Mesodermal cell (in vitro differentiated cells): ENCODE measurements around the gene ITPR1.

ENCODE experiments used
- H3K27ac ChIP-seq: 2 replicates; pipeline ENCODE4 v1.7.0; 2013; ENCODE audit warnings: mild to moderate bottlenecking, low read depth, low read length, moderate library complexity; ENCODE audit not compliant: severe bottlenecking
- H3K36me3 ChIP-seq: 2 replicates; pipeline ENCODE4 v1.7.1; 2013; ENCODE audit warnings: mild to moderate bottlenecking, low read length, moderate library complexity; ENCODE audit not compliant: control insufficient read depth, insufficient read depth
- H3K4me1 ChIP-seq: one replicate; pipeline ENCODE4 v1.7.1; 2013; ENCODE audit warnings: mild to moderate bottlenecking, low read length; ENCODE audit not compliant: insufficient read depth, control insufficient read depth, poor library complexity, severe bottlenecking
- H3K4me3 ChIP-seq: 2 replicates; pipeline ENCODE4 v1.7.0; 2013; ENCODE audit warnings: low read length, control low read depth, mild to moderate bottlenecking; ENCODE audit not compliant: insufficient read depth, poor library complexity, severe bottlenecking; ENCODE audit errors: extremely low read depth
- H3K9me3 ChIP-seq: 2 replicates; pipeline ENCODE4 v1.7.1; 2013; ENCODE audit warnings: mild to moderate bottlenecking, low read length, moderate library complexity; ENCODE audit not compliant: control insufficient read depth
- WGBS, 2 experiments: methylation state at CpG; one replicate each; pipeline ENCODE4 v1.1.5; 2013; ENCODE audit warnings: missing lambda C conversion rate in 2 of 2; ENCODE audit not compliant: insufficient coverage in 2 of 2; 5-methylcytosine and 5-hydroxymethylcytosine counted together

Gene ITPR1

DNA sequence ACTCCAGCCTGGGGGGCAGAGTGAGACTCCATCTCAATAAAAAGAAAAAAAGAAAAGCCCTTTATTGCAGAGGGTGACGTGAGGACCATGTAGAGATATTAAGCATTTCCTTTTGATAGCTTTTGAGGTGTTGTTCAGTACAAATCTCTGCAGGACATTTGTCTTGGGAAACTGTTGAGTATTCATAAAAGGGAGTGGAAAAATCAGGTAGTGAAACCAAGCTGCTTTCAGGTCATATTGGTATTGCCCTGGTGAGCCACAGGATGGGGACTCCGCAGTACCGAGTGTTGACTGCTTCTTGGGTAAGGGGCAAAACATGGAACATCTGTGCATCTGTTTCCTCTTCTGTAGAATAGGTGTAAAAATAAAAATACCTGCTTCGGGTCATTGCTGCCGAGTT, 9.9 kb downstream of the ITPR1 start:
- Histone ChIP-seq H3K4me3 (no peak overlapping the region), H3K27ac (no peak overlapping the region), H3K36me3 (no peaks in the 10 kb centered on the region), H3K9me3 (no peaks in the 10 kb centered on the region), H3K4me1 (no peaks in the 10 kb centered on the region)
- WGBS, 2 experiments = 94 to 98% methylated on average over 4 to 5 of the region's 5 CpGs

DNA sequence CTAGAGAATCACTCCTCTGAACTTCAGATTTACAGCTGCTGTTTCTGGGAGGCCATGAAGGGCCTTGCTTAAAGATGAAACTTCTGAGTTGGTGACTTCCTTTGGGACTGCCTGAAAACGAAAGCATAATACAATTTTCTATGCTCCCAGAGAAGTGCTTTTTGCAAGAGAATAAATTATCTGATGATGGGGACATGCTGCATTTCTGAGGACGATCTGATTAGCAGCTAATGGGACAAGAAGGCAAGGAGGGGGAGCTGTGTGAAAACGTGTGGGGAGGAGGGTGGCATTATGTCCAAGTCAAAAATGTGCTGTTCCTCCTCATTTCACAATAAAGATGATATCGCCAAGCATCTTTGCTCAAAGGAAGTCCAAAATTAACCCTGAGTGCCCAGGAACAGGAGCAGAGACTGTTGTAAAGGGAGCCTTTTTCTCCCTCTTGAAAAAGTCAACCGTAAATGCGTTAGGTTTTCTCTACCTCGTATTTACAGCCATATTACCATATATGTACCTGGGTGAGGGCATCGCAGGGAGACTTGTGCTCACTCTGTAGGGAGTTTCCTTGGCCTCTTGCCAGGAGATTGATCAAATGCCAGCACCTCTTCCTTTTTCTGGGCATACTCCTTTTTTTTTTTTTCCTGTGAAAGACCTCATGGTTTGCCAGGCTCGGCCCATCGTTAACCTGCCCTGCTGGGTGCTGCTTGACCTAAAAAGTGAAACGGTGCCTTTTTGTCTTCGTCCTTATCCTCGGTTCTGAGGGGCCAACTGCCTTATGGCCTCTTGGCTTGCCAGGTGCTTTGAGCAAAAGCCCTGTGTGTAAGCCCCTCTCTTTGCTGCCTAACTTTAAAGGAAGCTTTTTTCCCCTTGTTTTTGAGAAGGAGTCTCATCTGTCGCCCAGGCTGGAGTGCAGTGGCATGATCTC, 11.5 kb downstream of the ITPR1 start:
- Histone ChIP-seq H3K27ac (no peak overlapping the region), H3K4me1 (no peaks in the 10 kb centered on the region), H3K9me3 (no peaks in the 10 kb centered on the region), H3K4me3 (no peak overlapping the region), H3K36me3 (no peaks in the 10 kb centered on the region)
- 75 to 76% methylated on average over 8 to 11 of the region's 14 CpGs for WGBS, 2 experiments

DNA sequence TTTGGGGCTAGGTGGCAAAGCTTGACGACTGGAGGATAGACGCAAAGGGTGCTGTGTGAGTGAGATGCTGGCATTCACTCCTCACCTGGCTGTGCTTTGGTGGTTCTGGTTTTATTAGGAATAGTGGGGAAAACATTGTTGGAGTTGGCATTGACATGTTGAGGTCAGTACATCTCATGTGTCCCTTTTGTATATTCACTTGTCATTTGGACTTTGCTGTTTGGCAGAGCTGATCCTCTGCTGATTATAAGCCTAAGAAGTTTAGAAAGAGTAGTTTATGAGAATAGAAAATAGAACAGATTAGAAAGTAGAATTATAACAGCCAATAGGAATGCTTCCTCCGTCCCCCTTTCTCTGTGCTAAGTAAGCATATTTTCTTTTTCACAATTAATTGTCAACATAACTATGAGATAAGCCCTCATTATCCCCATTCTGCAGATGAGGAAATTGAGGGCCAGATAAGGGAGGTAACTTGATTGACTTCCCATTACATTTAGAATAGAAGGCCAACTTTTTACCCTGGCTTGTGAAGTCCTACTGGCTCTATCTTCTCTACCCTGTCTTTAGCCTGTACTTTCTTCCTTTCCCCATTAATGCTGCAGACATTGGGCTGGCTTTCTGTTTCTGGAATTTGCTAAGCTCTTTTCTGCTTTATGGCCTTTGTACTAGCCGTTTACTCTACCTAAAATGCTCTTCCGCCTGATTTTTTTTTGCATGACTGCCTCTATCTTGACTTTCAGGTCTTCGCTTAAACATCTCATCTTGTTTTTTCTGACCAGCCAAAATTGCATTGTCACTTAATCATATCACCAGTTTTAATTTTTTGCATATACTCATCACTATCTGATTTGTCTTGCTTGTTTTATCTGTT, 12.8 kb downstream of the ITPR1 start:
- H3K4me1 ChIP-seq = no peaks in the 10 kb centered on the region
- no peak overlapping the region for H3K4me3 ChIP-seq
- H3K9me3 ChIP-seq = no peaks in the 10 kb centered on the region
- H3K27ac ChIP-seq = no peak overlapping the region
- 88 to 91% methylated on average over 5 of the region's 6 CpGs for WGBS, 2 experiments
- H3K36me3 ChIP-seq = no peaks in the 10 kb centered on the region

DNA sequence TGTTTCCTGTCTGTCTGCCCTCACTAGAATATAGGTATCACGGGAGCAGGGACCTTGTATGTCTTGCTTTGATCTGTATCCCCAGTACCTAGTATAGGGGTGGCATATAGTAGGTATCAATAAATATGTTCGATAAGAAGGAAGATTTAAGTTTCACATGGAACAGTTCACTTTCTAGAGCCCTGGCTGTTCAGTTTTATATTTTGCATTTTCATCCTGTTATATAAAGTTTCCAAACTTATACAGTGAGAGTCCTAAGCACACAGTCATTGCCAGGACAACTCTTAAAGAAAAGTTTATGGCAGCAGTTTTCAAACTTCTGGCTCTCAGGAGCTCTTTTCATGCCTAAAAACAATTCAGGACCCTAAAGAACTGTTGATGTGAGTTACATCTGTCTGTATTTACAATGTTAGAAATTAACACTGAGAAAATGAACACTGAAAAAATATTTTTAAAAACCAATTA, 13.4 kb downstream of the ITPR1 start:
- Histone ChIP-seq H3K4me1 (no peaks in the 10 kb centered on the region), H3K9me3 (no peaks in the 10 kb centered on the region)
- no CpG with 5 or more reads among the region's 2 CpGs for WGBS, 2 experiments

DNA sequence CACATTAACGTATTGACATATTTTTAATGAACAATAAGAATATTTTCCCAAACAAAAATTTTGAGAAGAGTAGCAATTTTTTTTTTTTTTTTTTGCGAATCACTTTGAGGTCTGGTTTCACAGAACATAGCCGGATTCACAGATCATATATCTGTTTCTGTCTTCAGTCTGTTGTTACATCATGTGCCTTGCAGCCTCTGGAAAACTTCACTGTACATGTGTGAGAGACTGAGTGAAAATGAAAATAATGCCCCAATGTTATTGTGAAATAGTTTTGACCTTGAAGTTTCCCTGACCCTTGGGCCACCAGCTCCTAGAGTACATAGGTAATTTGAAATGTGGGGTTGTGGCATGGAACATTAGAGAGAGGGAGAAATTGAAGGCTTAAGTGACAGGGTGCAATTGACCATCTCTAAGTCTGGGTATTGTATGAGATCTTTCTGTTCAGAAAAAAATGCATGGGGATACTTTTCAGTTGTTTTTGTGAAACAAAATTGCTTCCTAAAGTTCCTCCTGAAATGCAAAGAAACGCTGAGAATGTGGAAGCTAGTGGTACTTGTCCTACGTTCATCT, 14.0 kb downstream of the ITPR1 start:
- 83 to 100% methylated on average over 1 to 3 of the region's 5 CpGs for WGBS, 2 experiments

More for the DNA sequence above, 13.4 kb downstream of the ITPR1 start:
- Histone ChIP-seq H3K27ac (peak overlapping the region; percentile 54), H3K4me3 (no peak overlapping the region), H3K36me3 (no peaks in the 10 kb centered on the region)

DNA sequence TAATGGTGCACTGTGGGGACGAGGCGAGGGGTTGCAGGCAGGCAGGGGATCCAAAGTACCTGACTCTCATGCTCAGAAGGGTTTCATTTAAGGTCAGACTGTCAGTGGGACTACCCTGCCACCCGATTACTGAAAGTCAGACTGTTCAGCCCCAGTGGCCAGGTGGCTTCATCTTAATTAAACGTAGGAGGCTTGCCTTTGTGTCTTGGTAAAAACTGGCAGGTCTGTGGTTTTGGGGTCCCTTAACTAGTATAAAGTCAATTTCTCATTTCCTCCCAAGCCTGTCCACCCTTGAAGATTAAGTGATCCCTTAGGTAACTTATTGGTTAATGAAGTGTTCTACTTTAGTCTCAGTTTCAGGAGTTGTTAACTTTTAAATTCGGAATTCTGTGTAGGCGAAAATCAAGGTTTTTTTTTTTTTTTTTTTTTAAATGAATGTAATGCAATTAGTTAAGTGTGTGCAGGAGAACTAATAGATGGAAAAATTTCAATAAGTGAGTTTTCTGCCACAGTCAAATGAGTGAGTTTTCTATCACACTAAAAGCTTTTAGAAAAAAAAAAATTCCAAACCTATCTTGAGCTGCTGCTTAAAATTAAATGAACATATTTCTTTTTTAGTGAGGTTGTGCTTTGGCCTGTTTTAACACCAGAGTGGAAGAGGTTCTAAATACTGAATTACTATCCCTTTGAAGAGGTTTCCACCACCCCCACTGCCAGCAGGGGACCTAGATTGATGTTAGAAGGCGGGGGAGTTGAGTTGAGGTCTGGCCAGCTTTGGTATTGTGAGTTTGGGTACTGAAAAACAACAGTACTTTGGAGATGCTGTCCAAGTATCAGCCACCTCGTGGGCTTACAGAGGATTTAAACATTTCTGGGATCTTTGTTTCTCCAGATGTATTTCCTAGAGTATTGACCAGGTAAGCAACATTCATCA, 15.2 kb downstream of the ITPR1 start:
- H3K9me3 ChIP-seq = no peaks in the 10 kb centered on the region
- no peak overlapping the region for H3K27ac ChIP-seq
- 65% methylated on average over 5 to 6 of the region's 8 CpGs for WGBS, 2 experiments
- H3K4me1 ChIP-seq = peaks cover 7% of the 10 kb centered on the region
- no peaks in the 10 kb centered on the region for H3K36me3 ChIP-seq
- H3K4me3 ChIP-seq = no peak overlapping the region

More for the DNA sequence above, 14.0 kb downstream of the ITPR1 start:
- Histone ChIP-seq H3K4me1 (no peaks in the 10 kb centered on the region), H3K36me3 (no peaks in the 10 kb centered on the region), H3K4me3 (no peak overlapping the region), H3K27ac (peak overlapping the region; percentile 33), H3K9me3 (no peaks in the 10 kb centered on the region)

DNA sequence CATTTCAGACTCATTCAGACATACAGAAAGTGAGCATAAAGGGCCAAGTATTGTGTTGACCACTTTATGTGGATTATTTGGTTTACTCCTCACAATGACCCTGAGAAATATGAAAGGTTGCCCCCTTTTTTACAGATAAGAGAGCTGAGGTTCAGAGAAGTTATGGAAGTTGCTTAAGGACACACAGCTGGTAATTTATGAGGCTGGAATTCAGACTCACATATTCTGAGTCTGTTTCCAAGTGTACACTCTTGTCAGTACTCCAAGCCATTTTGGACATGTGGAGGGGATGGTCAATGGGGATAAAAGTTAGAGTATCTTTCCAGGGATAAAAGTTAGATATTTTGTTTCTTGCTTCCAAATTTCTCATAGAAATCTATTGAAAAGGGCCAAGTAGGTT, 15.9 kb downstream of the ITPR1 start:
- Histone ChIP-seq H3K9me3 (no peaks in the 10 kb centered on the region), H3K27ac (no peak overlapping the region), H3K4me1 (peaks cover 7% of the 10 kb centered on the region), H3K36me3 (no peaks in the 10 kb centered on the region), H3K4me3 (no peak overlapping the region)

DNA sequence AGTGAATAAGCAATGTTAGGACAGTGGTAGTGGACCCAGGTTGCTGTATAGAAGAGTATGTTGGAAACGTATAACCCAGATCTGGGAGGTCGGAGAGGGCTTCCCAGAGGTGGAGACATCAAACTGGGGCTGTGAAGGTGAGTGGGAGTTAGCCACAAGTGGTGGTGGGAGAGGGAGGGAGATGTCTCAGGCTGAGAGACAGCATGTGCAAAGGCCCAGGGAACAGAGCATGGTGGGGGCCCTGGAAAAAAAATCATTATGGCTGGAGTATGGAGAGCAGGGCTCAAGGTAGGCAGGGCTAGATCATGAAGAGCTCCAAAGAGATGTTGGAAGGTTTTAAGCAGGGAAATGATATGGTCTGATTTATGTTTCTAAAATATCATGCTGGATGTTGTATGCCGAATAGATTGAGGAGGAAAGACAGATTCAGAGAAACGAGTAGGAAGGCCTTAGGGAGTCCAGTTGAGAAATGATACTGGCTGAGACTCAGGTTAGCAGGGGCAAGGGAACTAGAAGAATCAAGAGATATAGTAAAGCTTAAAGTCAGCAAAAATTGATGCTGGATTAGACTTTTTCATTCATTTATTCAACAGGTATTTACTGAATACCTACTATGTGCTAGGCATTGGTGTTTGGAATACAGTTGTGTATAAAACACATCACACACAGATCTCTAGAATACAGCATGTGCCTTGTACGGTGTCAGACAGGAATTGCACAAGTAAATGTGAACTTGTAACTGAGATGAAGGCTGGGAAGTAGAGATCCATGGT, 17.0 kb downstream of the ITPR1 start:
- Histone ChIP-seq H3K27ac (no peak overlapping the region), H3K4me1 (peaks cover 11% of the 10 kb centered on the region), H3K36me3 (no peaks in the 10 kb centered on the region), H3K9me3 (no peaks in the 10 kb centered on the region), H3K4me3 (no peak overlapping the region)
- WGBS, 2 experiments = 92 to 100% methylated on average over 4 of the region's 5 CpGs

DNA sequence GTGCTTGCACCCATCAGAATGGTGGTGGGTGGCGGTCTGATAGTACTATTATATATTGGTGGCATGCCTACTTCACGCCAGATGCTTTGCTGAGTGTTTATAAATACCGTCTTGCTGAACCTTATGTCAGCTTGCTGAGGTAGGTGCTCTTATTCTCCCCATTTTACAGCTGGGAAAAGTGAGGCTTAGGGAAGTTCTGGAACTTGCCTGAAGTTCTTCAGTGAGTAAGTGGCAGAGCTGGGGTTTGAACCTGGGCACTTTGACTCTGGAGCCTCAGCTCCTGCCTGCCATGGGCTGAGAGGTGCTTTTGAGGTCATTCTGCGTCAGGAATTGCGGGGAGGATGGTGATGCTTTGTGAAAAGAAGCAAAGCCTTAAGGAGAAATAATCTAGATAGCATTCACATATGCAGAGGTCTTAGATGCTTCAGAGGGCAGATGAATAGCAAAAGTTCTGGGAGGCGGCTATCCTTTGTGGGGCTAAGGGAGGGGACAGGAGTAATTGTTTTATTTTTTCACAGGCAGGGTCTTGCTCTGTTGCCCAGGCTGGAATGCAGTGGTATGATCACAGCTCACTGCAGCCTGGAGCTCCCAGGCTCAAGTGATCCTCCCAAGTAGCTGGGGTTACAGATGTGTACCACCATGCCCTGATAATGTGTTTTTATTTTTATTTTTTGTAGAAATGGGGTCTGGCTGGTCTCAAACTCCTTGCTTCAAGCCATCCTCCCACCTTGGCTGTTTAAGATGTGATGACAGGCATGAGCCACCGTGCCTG, 18.5 kb downstream of the ITPR1 start:
- H3K4me3 ChIP-seq = no peak overlapping the region
- no peaks in the 10 kb centered on the region for H3K36me3 ChIP-seq
- peaks cover 14% of the 10 kb centered on the region for H3K4me1 ChIP-seq
- no peaks in the 10 kb centered on the region for H3K9me3 ChIP-seq
- WGBS, 2 experiments = 67 to 100% methylated on average over 3 to 5 of the region's 7 CpGs
- no peak overlapping the region for H3K27ac ChIP-seq
